HG02938 (cell line): ENCODE results near the gene RILPL1.
"Not testable (repeated sequence)": the region's sequence is repeated elsewhere in the genome, so short reads cannot be mapped to it uniquely, and the experiment has no call there.

Experiments used
- ATAC-seq: cut with Tn5 transposase; IDR thresholded peaks from one replicate; pipeline ENCODE4 v1.9.1; 2021; ENCODE audit warnings: mild to moderate bottlenecking, moderate library complexity; ENCODE audit not compliant: unreplicated experiment

The RILPL1 gene

GRCh38 chr12:123472438-123472849 is 61.1 kb downstream of the RILPL1 start:
- ATAC-seq, result no peak

- ATAC-seq, result no peak
These were observed 62.0 kb downstream of the RILPL1 start for GRCh38 chr12:123471374-123472068.

GRCh38 chr12:123469978-123470377 is 63.5 kb downstream of the RILPL1 start:
- ATAC-seq, result no peak

GRCh38 chr12:123468786-123469185 is 64.7 kb downstream of the RILPL1 start:
- peak; percentile 80 for ATAC-seq

GRCh38 chr12:123465084-123465483 is 68.4 kb downstream of the RILPL1 start:
- no peak for ATAC-seq

- ATAC-seq, result not testable (repeated sequence)
These were observed 70.3 kb downstream of the RILPL1 start for GRCh38 chr12:123463174-123463573.

GRCh38 chr12:123457980-123458779 is 75.3 kb downstream of the RILPL1 start, which contains the start of gene SNRNP35:
Gene SNRNP35 (plus strand): TSS chr12:123458139. CDS start chr12:123465541, 7,402 bp downstream.
- ATAC-seq, result peak; percentile 63

- no peak for ATAC-seq
These were observed 80.4 kb downstream of the RILPL1 start for GRCh38 chr12:123453165-123453564.

GRCh38 chr12:123452276-123452550 is 81.3 kb downstream of the RILPL1 start:
- ATAC-seq, result not testable (repeated sequence)

GRCh38 chr12:123450636-123451035 is 82.9 kb downstream of the RILPL1 start:
- no peak for ATAC-seq

GRCh38 chr12:123449856-123450255 is 83.7 kb downstream of the RILPL1 start:
- ATAC-seq, result no peak

GRCh38 chr12:123449249-123449733 is 84.2 kb downstream of the RILPL1 start:
- ATAC-seq, result no peak

- ATAC-seq, result no peak
These were observed 87.2 kb downstream of the RILPL1 start for GRCh38 chr12:123446333-123446713.

GRCh38 chr12:123445388-123446332 is 87.9 kb downstream of the RILPL1 start:
- no peak for ATAC-seq

GRCh38 chr12:123444092-123445026 is 89.2 kb downstream of the RILPL1 start:
- no peak for ATAC-seq

- ATAC-seq, result no peak
These were observed 90.7 kb downstream of the RILPL1 start for GRCh38 chr12:123442774-123443173.

GRCh38 chr12:123441523-123442164 is 91.9 kb downstream of the RILPL1 start:
- peak; percentile 44 for ATAC-seq

GRCh38 chr12:123436017-123436964 is 97.2 kb downstream of the RILPL1 start, which contains the start of gene RILPL2:
Gene RILPL2 (minus strand): TSS chr12:123436684. CDS start chr12:123436420, 264 bp downstream.
- peak; percentile 67 for ATAC-seq
